K562 (cell line): Measurements from ENCODE around the gene LRRC1. TPM values are rescaled to one million over a fixed set of nuclear protein-coding genes. Genes with fewer than 3 reads are reported as not detected.

Experiments
- ATAC-seq: fragments of 200-7000 bp; cut with Tn5 transposase; 3 replicates; pipeline ENCODE4 v1.9.1; 2020; ENCODE audit warnings: moderate library complexity
- BruUV-seq: library from RNA; stranded (reverse); fragments of 400-500 nt; replicated peaks from 2 replicates; lab custom pipeline; 2021; lab: Mats Ljungman, UMichigan
- CTCF ChIA-PET: fragments of 300-600 bp; formaldehyde crosslinking; extraction: SDS; loops from one replicate; lab custom pipeline; 2021; ENCODE audit warnings: low intra/inter-chr PET ratio; lab: Yijun Ruan, JAX
- POLR2A ChIA-PET: fragments of 300-600, 350-650 bp; sonication (Branson Sonifier 250); formaldehyde crosslinking; extraction: SDS; loops from one replicate; lab custom pipeline; 2021; ENCODE audit warnings: antibody characterized with exemption, inconsistent platforms; lab: Yijun Ruan, JAX
- DNase-seq, 4 experiments: peaks; one replicate each; pipeline versions ENCODE4 v3.0.0 to v3.0.0-alpha.2; 2011 to 2018; ENCODE audit warnings: low spot score in 3 of 4, mixed read lengths in 3 of 4; ENCODE audit errors: extremely low read depth in 1 of 4
- FAIRE-seq: peaks from 2 replicates; lab custom pipeline; 2011; peaks lifted over from hg19 to GRCh38; lab: Jason Lieb, UNC
- H2AFZ ChIP-seq: 2 replicates; pipeline ENCODE4 v1.6.0; 2011; ENCODE audit warnings: low read depth, low read length, control low read depth, inconsistent platforms
- H3K27ac ChIP-seq: fragments of 200-600 bp; 3 replicates; pipeline ENCODE4 v1.8.0; 2011; ENCODE audit warnings: low read depth, mild to moderate bottlenecking, control low read depth, inconsistent platforms, low read length, moderate library complexity, mixed read lengths; ENCODE audit errors: extremely low read depth
- H3K27me3 ChIP-seq, 2 experiments: fragments of 300-600 bp in 1 of 2; 2 replicates in 1 of 2; 3 replicates in 1 of 2; pipeline versions ENCODE4 v1.6.0 to v1.8.0; 2011; ENCODE audit warnings: inconsistent platforms in 2 of 2, low read length in 2 of 2, mild to moderate bottlenecking in 1 of 2, mixed read lengths in 1 of 2, moderate library complexity in 1 of 2; ENCODE audit not compliant: control insufficient read depth in 2 of 2, insufficient read depth in 2 of 2
- H3K36me3 ChIP-seq: fragments of 300-600 bp; 3 replicates; pipeline ENCODE4 v1.8.0; 2011; ENCODE audit warnings: mild to moderate bottlenecking, low read length, inconsistent platforms; ENCODE audit not compliant: control insufficient read depth, insufficient read depth
- H3K4me1 ChIP-seq, 2 experiments: fragments of 200-600 bp in 1 of 2; replicated peaks in 1 of 2; 2 replicates in 1 of 2; 3 replicates in 1 of 2; pipeline versions ENCODE4 v1.5.1 to v1.8.0; 2011; ENCODE audit warnings: inconsistent platforms in 2 of 2, low read length in 2 of 2, mild to moderate bottlenecking in 1 of 2, mixed read lengths in 1 of 2, moderate library complexity in 1 of 2; ENCODE audit not compliant: control insufficient read depth in 2 of 2, insufficient read depth in 2 of 2
- H3K4me2 ChIP-seq: 2 replicates; pipeline ENCODE4 v1.6.1; 2011; ENCODE audit warnings: low read length, control low read depth, inconsistent platforms, mixed read lengths; ENCODE audit not compliant: insufficient read depth
- H3K4me3 ChIP-seq: fragments of 200-600 bp; sonication (generic), shearing (Covaris generic); 2 replicates; pipeline ENCODE4 v1.5.1; 2016; ENCODE audit warnings: control low read depth, inconsistent platforms
- H3K79me2 ChIP-seq: fragments of 200-600 bp; 3 replicates; pipeline ENCODE4 v1.8.0; 2011; ENCODE audit warnings: low read length, inconsistent platforms; ENCODE audit not compliant: control insufficient read depth, insufficient read depth
- H3K9ac ChIP-seq, 2 experiments: 2 replicates each; pipeline versions ENCODE4 v1.6.0 to v1.6.1; 2011; ENCODE audit warnings: low read depth in 2 of 2, low read length in 2 of 2, control low read depth in 1 of 2, inconsistent platforms in 1 of 2, mild to moderate bottlenecking in 1 of 2, mixed read lengths in 1 of 2; ENCODE audit not compliant: insufficient read depth in 1 of 2
- H3K9me1 ChIP-seq: one replicate; pipeline ENCODE4 v1.6.0; 2011; ENCODE audit warnings: inconsistent platforms, mild to moderate bottlenecking, low read length, moderate library complexity; ENCODE audit not compliant: control insufficient read depth, insufficient read depth
- H3K9me3 ChIP-seq: replicated peaks from 2 replicates; pipeline ENCODE4 v1.5.1; 2011; ENCODE audit warnings: low read depth, low read length, inconsistent platforms; ENCODE audit not compliant: control insufficient read depth, insufficient read depth
- H4K20me1 ChIP-seq: replicated peaks from 2 replicates; pipeline ENCODE4 v1.6.1; 2011; ENCODE audit warnings: low read length, inconsistent platforms, mixed read lengths; ENCODE audit not compliant: control insufficient read depth, insufficient read depth
- ATF4 ChIP-seq: fragments of 450-650 bp; formaldehyde crosslinking; IDR thresholded peaks from 2 replicates; pipeline ENCODE4 v1.4.0; 2022; ENCODE audit warnings: mild to moderate bottlenecking, moderate library complexity
- CREBBP ChIP-seq: IDR thresholded peaks from one replicate; pipeline ENCODE4 v1.6.1; 2012; ENCODE audit warnings: low read depth, mild to moderate bottlenecking, control low read depth, inconsistent platforms, low read length
- GABPA ChIP-seq: fragments of 200-800 bp; sonication (Bioruptor generic); conservative IDR thresholded peaks from 2 replicates; pipeline ENCODE4 v1.6.1; 2016; ENCODE audit warnings: low read depth, missing genetic modification characterization, missing compliant biosample characterization
- GABPB1 ChIP-seq: sonication (generic); formaldehyde crosslinking; IDR thresholded peaks from 2 replicates; pipeline ENCODE4 v1.8.0; 2022; ENCODE audit warnings: mild to moderate bottlenecking, missing genetic modification reagents
- IFI16 ChIP-seq: fragments of 250-450 bp; sonication (Bioruptor Pico); IDR thresholded peaks from 2 replicates; pipeline ENCODE4 v2.1.2; 2022; ENCODE audit warnings: mild to moderate bottlenecking, inconsistent platforms
- KLF1 ChIP-seq: fragments of 450-650 bp; IDR thresholded peaks from 2 replicates; pipeline ENCODE4 v1.6.1; 2016; ENCODE audit warnings: missing genetic modification characterization, missing compliant biosample characterization
- MEF2A ChIP-seq: IDR thresholded peaks from 2 replicates; pipeline ENCODE4 v1.6.1; 2011; ENCODE audit warnings: low read depth, mild to moderate bottlenecking, low read length, moderate library complexity; ENCODE audit not compliant: control insufficient read depth
- NELFE ChIP-seq: IDR thresholded peaks from 2 replicates; pipeline ENCODE4 v1.6.1; 2011; ENCODE audit warnings: mild to moderate bottlenecking; ENCODE audit not compliant: insufficient read depth, insufficient read length
- PHB2 ChIP-seq: fragments of 450-650 bp; IDR thresholded peaks from 2 replicates; pipeline ENCODE4 v1.6.1; 2017; ENCODE audit warnings: low read depth
- SMARCC2 ChIP-seq: fragments of 450-650 bp; IDR thresholded peaks from 2 replicates; pipeline ENCODE4 v1.6.1; 2017; ENCODE audit warnings: antibody characterized with exemption, moderate library complexity, mild to moderate bottlenecking, low read depth
- TAF1 ChIP-seq: IDR thresholded peaks from 2 replicates; pipeline ENCODE4 v1.6.1; 2011; ENCODE audit warnings: mild to moderate bottlenecking, low read length, moderate library complexity; ENCODE audit not compliant: insufficient read depth, control insufficient read depth, severe bottlenecking; ENCODE audit errors: extremely low read depth
- WGBS: fragments of 100-300 bp; shearing (Covaris generic); methylation state at CpG from one replicate; pipeline ENCODE4 v1.1.6; 2016; ENCODE audit warnings: low coverage, mixed read lengths; ENCODE audit not compliant: insufficient coverage; ENCODE audit errors: missing lambda C conversion rate; 5-methylcytosine and 5-hydroxymethylcytosine counted together
- in situ Hi-C: fragments of 300-500 bp; cut with MboI; formaldehyde crosslinking; loops from 4 replicates; pipeline ENCODE4 v1.15.0; 2018; ENCODE audit warnings: inconsistent platforms, mixed read lengths
- intact Hi-C: fragments of 100-400 bp; cut with micrococcal nuclease; formaldehyde crosslinking; loops from 2 replicates; pipeline ENCODE4 v1.14.2; 2022
- polyA plus RNA-seq, 8 experiments: library from polyadenylated mRNA; depleted of rRNA in 4 of 8; stranded (reverse) in 5 of 8; unstranded in 3 of 8; fragments of >200 nt; fragmentation: Nextera tagmentation in 2 of 8; fragmentation: Illumina TruSeq in 1 of 8; extraction: Ambion mirVana in 2 of 8; extraction: Trizol in 1 of 8; gene quantifications; 2 replicates each; pipeline versions ENCODE4 v1.2.1 to v1.2.3, GENCODE V29; 2011 to 2014; ENCODE audit warnings: inconsistent platforms in 1 of 8, missing spikeins in 1 of 8
- total RNA-seq, 7 experiments: library from RNA; depleted of rRNA in 6 of 7; stranded (reverse); fragments of >200 nt in 6 of 7; fragmentation: Illumina TruSeq in 2 of 7; extraction: Trizol in 2 of 7; gene quantifications; 2 replicates each; pipeline versions ENCODE4 v1.2.1 to v1.2.3, GENCODE V29; 2011 to 2021; ENCODE audit warnings: low replicate concordance in 1 of 7
- TF ChIP-seq, protein P1 (sequence below): fragments of 450-650 bp; formaldehyde crosslinking; IDR thresholded peaks from 2 replicates; pipeline ENCODE4 v1.4.0; 2022; ENCODE audit warnings: missing genetic modification characterization

Gene LRRC1
- total and polyA plus RNA-seq, 9 of the 15 experiments (the other 6 are each of a cell fraction or from before 2014, with no cell fraction given): not detected

DNA sequence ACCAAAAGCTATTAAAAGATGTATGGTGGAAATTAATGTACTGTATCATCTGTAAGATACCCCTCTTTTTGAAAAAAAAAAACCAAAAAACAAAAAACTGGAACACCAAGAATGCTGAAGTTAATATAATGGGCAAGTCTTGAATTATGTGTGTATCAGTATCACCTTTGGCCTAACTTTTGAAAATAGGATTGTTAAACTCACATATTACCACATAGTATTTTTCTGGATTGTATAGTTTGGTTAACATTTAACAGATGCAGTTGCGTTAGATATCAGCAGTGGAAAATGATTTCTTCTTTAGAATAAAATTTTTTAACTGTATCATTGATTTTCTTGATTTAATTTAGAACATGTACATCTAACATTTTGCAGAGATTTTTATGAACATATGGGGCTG lies 118.5 kb downstream of the LRRC1 start:
- ATAC-seq (no peak), FAIRE-seq (no peak), DNase-seq (no peak)
- no peak overlapping the region for H3K4me3 ChIP-seq
- H3K4me2 ChIP-seq: no peak overlapping the region
- no peak overlapping the region for H3K27ac ChIP-seq
- ChIA-PET CTCF (no interaction called here), POLR2A (no interaction called here)
- intact Hi-C loops (no loop called here), in situ Hi-C loops (no loop called here)
- no peaks in the 10 kb centered on the region for H3K36me3 ChIP-seq
- whole genome bisulfite sequencing: 0% methylated on average over 1 of the region's 1 CpG
- H2AFZ ChIP-seq: no peak overlapping the region
- no TSS peak for BruUV-seq
- TF ChIP-seq IFI16 (CRISPR knock-in tag) (no peak), GABPB1 (no peak), CREBBP (no peak), GABPA (tag) (no peak), PHB2 (no peak), KLF1 (tag) (no peak), NELFE (no peak), TAF1 (no peak), ATF4 (CRISPR knock-in tag) (no peak), SMARCC2 (no peak), MEF2A (no peak)
- TF ChIP-seq, protein P1, sequence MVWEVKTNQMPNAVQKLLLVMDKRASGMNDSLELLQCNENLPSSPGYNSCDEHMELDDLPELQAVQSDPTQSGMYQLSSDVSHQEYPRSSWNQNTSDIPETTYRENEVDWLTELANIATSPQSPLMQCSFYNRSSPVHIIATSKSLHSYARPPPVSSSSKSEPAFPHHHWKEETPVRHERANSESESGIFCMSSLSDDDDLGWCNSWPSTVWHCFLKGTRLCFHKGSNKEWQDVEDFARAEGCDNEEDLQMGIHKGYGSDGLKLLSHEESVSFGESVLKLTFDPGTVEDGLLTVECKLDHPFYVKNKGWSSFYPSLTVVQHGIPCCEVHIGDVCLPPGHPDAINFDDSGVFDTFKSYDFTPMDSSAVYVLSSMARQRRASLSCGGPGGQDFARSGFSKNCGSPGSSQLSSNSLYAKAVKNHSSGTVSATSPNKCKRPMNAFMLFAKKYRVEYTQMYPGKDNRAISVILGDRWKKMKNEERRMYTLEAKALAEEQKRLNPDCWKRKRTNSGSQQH (CRISPR knock-in tag): no peak
- H3K9ac ChIP-seq: no peak overlapping the region
- no peaks in the 10 kb centered on the region for H3K9me3 ChIP-seq
- no peaks in the 10 kb centered on the region for H3K9me1 ChIP-seq
- H3K27me3 ChIP-seq: no peaks in the 10 kb centered on the region
- H3K4me1 ChIP-seq: no peaks in the 10 kb centered on the region
- H3K79me2 ChIP-seq: no peaks in the 10 kb centered on the region
- H4K20me1 ChIP-seq: no peaks in the 10 kb centered on the region
